Small intestine (tissue), 7 donors: Measurements from ENCODE around the gene BMP8B. TPM values are rescaled to one million over a fixed set of nuclear protein-coding genes. Genes with fewer than 3 reads are reported as not detected.
"Not testable (repeated sequence)": the region's sequence is repeated elsewhere in the genome, so short reads cannot be mapped to it uniquely, and the experiment has no call there.

ENCODE experiments used
- DNase-seq, 2 donors: peaks; one replicate each; pipeline versions ENCODE4 v3.0.0 to v3.0.0-alpha.2; 2013
- FAIRE-seq: peaks from 2 replicates; lab custom pipeline; 2012; peaks lifted over from hg19 to GRCh38; lab: Jason Lieb, UNC
- H3K27ac ChIP-seq, 3 donors: one replicate each; pipeline ENCODE4 v1.5.1; 2013; ENCODE audit warnings: low read length in 2 of 3, mild to moderate bottlenecking in 2 of 3, control low read depth in 1 of 3, inconsistent platforms in 1 of 3, low read depth in 1 of 3, moderate library complexity in 1 of 3
- H3K27me3 ChIP-seq, 3 donors: one replicate each; pipeline ENCODE4 v1.6.1; 2013; ENCODE audit warnings: low read length in 3 of 3, inconsistent platforms in 1 of 3; ENCODE audit not compliant: control insufficient read depth in 3 of 3, insufficient read depth in 3 of 3
- H3K36me3 ChIP-seq, 3 donors: one replicate each; pipeline ENCODE4 v1.6.1; 2013; ENCODE audit warnings: low read length in 3 of 3, inconsistent platforms in 1 of 3, low read depth in 1 of 3, mild to moderate bottlenecking in 1 of 3, moderate library complexity in 1 of 3; ENCODE audit not compliant: control insufficient read depth in 3 of 3, insufficient read depth in 2 of 3
- H3K4me1 ChIP-seq, 3 donors: one replicate each; pipeline ENCODE4 v1.6.1; 2013; ENCODE audit warnings: low read length in 2 of 3, inconsistent platforms in 1 of 3, low read depth in 1 of 3, mild to moderate bottlenecking in 1 of 3, moderate library complexity in 1 of 3; ENCODE audit not compliant: control insufficient read depth in 3 of 3, insufficient read depth in 2 of 3
- H3K4me3 ChIP-seq, 3 donors: one replicate each; pipeline ENCODE4 v1.5.1; 2013; ENCODE audit warnings: low read length in 3 of 3, control low read depth in 1 of 3, inconsistent platforms in 1 of 3, low read depth in 1 of 3, mild to moderate bottlenecking in 1 of 3, moderate library complexity in 1 of 3
- H3K9me3 ChIP-seq, 2 donors: one replicate each; pipeline ENCODE4 v1.6.1; 2013; ENCODE audit warnings: low read depth in 1 of 2, low read length in 1 of 2; ENCODE audit not compliant: control insufficient read depth in 2 of 2, insufficient read depth in 1 of 2
- WGBS, 3 donors: extraction: QIAGEN DNeasy Blood & Tissue Kit; methylation state at CpG; one replicate each; pipeline ENCODE4 v1.1.7; 2013; 5-methylcytosine and 5-hydroxymethylcytosine counted together
- polyA plus RNA-seq, 4 donors: library from polyadenylated mRNA; stranded (reverse) in 3 of 4; unstranded in 1 of 4; fragments of 200-250 nt in 3 of 4; fragments of 120-200 nt in 1 of 4; gene quantifications; one replicate each; pipeline versions ENCODE4 v1.2.1 to v1.2.3, GENCODE V29; 2013
- donor health status: healthy with polysubstance abuse.
- donor health status: control.
- donor health status: control.
- donor health status: Bipolar disorder and iron deficiency.
- donor health status: healthy.

BMP8B gene
- polyA plus RNA-seq, 4 donors = 1.0 to 13.8 (median 7.6) TPM

GRCh38 chr1:39779137-39779536, 9.5 kb downstream of the BMP8B start:
- peaks cover 0 to 3% (median 0%) of the 10 kb centered on the region in 3 donors for H3K4me1 ChIP-seq
- peaks cover 0 to 13% (median 2%) of the 10 kb centered on the region in 3 donors for H3K27me3 ChIP-seq
- no peak overlapping the region for H3K4me3 ChIP-seq
- no peak overlapping the region for H3K27ac ChIP-seq
- 79 to 94% (median 90%) methylated on average over 5 to 7 of the region's 7 CpGs for WGBS, 3 donors
- H3K36me3 ChIP-seq = no peaks in the 10 kb centered on the region
- DNase-seq = no peak
- H3K9me3 ChIP-seq = no peaks in the 10 kb centered on the region
- FAIRE-seq = no peak

DNA sequence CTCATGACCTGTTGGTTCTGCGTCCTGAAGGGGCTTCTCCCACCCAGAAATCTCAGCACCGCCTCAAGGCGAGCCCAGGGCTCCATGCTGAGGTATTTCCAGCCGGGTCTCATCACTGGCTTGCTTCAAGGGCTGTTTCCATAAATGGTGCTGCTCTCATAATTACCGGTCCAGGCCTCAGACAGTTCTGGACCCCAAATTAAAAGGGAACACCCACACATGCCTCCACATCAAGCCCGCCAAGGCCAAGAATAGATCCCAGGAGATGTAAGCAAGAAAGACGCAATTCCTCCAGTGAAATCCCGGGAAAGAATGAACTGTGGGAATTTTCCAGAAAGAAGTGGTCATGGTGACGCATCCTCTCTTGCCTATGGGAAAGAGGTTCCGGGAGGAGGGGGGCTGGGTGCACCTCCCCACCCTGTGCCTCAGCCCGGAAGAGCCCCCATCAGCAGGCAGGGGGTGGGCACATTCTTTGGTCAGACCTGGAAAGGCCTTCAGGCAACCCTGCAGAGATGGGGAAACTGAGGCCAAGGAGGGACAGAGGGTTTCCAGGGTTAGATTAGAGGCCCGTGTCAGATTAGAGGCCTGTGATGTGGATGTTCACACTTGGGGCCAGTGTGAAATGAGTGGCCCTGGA, 10.1 kb downstream of the BMP8B start:
- not testable (repeated sequence) for H3K4me1 ChIP-seq, H3K36me3 ChIP-seq, H3K27ac ChIP-seq, DNase-seq, H3K4me3 ChIP-seq, H3K9me3 ChIP-seq, FAIRE-seq
- H3K27me3 ChIP-seq = peaks cover 0 to 12% (median 2%) of the 10 kb centered on the region in 3 donors
- WGBS, 3 donors = 78 to 93% (median 87%) methylated on average over 10 to 12 of the region's 12 CpGs

- H3K4me3 ChIP-seq, H3K27me3 ChIP-seq, DNase-seq, H3K27ac ChIP-seq, H3K9me3 ChIP-seq, H3K4me1 ChIP-seq, FAIRE-seq, H3K36me3 ChIP-seq: not testable (repeated sequence)
- WGBS, 3 donors = 94 to 99% (median 94%) methylated on average over 6 to 17 of the region's 17 CpGs
These were observed 10.8 kb downstream of the BMP8B start for GRCh38 chr1:39777896-39778295.

GRCh38 chr1:39777306-39777705, 11.4 kb downstream of the BMP8B start:
- no peaks in the 10 kb centered on the region for H3K9me3 ChIP-seq
- DNase-seq (no peak), FAIRE-seq (no peak)
- no peak overlapping the region for H3K4me3 ChIP-seq
- peaks cover 0 to 3% (median 0%) of the 10 kb centered on the region in 3 donors for H3K4me1 ChIP-seq
- no peak overlapping the region for H3K27ac ChIP-seq
- 82 to 88% (median 83%) methylated on average over 4 of the region's 4 CpGs for WGBS, 3 donors
- H3K36me3 ChIP-seq = no peaks in the 10 kb centered on the region
- peaks cover 0 to 8% (median 2%) of the 10 kb centered on the region in 3 donors for H3K27me3 ChIP-seq

DNA sequence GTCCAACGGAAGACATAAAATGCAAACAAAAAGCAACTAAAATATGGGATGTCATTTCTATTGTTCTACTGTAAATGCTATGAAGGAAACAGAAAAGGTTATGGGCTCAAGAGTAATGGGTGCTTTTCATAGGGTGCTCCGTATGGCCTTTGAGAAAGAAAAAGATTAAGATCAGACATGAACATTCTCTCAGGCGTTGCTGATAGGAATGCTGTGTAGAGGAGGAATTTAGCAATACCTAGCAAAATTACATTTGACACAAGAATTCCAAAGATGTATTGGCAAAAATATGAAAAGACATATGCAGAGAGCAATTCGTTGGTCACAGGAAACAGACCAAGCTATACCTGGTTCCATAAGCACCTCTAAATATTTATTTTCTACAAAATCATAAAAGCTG, 11.8 kb downstream of the BMP8B start:
- Histone ChIP-seq H3K4me3 (no peak overlapping the region), H3K27me3 (peaks cover 0 to 8% (median 2%) of the 10 kb centered on the region in 3 donors), H3K27ac (no peak overlapping the region), H3K4me1 (peaks cover 0 to 3% (median 0%) of the 10 kb centered on the region in 3 donors), H3K36me3 (no peaks in the 10 kb centered on the region), H3K9me3 (no peaks in the 10 kb centered on the region)
- DNase-seq (no peak), FAIRE-seq (no peak)
- 79 to 90% (median 84%) methylated on average over 4 of the region's 4 CpGs for WGBS, 3 donors

DNA sequence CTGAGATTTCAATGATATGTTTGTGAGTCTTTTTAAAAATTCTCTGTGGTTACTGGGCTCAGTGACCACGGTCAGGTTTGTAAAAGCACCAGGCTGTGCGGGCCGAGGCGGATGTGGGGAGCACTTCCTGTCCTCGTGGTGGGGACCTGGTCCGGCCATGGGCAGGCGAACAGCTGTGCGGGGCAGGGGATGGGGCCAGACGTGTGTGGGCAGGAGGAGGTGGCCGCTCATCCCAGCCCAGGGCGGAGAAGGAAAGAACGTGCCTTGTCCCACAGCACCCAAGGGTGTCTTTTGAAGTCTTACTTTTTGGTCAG, 12.3 kb downstream of the BMP8B start:
- no peak overlapping the region for H3K4me3 ChIP-seq
- FAIRE-seq (no peak), DNase-seq (no peak)
- no peak overlapping the region for H3K27ac ChIP-seq
- H3K27me3 ChIP-seq = peaks cover 0 to 8% (median 2%) of the 10 kb centered on the region in 3 donors
- no peaks in the 10 kb centered on the region for H3K36me3 ChIP-seq
- peaks cover 0 to 3% (median 0%) of the 10 kb centered on the region in 3 donors for H3K4me1 ChIP-seq
- H3K9me3 ChIP-seq = no peaks in the 10 kb centered on the region
- WGBS, 3 donors = 53 to 77% (median 76%) methylated on average over 12 of the region's 12 CpGs

GRCh38 chr1:39775676-39776399, 12.8 kb downstream of the BMP8B start:
- not testable (repeated sequence) for DNase-seq, FAIRE-seq, H3K27ac ChIP-seq, H3K9me3 ChIP-seq, H3K4me3 ChIP-seq, H3K4me1 ChIP-seq, H3K27me3 ChIP-seq, H3K36me3 ChIP-seq
- 64 to 74% (median 73%) methylated on average over 8 to 14 of the region's 20 CpGs for WGBS, 3 donors

DNA sequence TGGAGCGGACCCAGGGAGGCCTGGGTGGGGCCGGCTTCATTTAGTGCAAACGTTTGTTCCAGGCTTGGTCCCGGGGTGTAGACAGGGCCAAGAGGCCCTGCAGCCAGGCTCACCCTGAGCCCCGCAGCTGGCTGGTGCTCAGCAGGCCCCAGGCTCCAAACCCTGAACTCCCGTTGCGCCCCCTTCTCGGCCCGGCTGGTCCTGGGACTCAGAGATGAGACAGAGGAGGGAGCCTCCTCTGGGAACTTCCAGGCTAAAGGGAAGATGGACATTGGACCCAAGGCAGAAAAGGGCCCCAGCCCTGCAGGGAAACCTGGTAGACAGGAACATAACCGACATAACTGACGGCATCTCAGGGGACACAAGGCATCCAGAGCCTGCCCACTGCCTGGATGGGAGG, 13.5 kb downstream of the BMP8B start:
- not testable (repeated sequence) for H3K27me3 ChIP-seq, H3K9me3 ChIP-seq, H3K4me1 ChIP-seq, FAIRE-seq, H3K4me3 ChIP-seq, H3K27ac ChIP-seq, H3K36me3 ChIP-seq
- WGBS, 3 donors = 29 to 63% (median 43%) methylated on average over 11 of the region's 11 CpGs
- DNase-seq = peak; percentile 44 to 70
